GM18909 (cell line): ENCODE measurements around the gene SEC16B.
"Not testable (repeated sequence)": the region's sequence is repeated elsewhere in the genome, so short reads cannot be mapped to it uniquely, and the experiment has no call there.

Experiments
- ATAC-seq: cut with Tn5 transposase; IDR thresholded peaks from one replicate; pipeline ENCODE4 v1.9.1; 2021; ENCODE audit warnings: mild to moderate bottlenecking; ENCODE audit not compliant: unreplicated experiment, poor library complexity

Gene SEC16B

DNA sequence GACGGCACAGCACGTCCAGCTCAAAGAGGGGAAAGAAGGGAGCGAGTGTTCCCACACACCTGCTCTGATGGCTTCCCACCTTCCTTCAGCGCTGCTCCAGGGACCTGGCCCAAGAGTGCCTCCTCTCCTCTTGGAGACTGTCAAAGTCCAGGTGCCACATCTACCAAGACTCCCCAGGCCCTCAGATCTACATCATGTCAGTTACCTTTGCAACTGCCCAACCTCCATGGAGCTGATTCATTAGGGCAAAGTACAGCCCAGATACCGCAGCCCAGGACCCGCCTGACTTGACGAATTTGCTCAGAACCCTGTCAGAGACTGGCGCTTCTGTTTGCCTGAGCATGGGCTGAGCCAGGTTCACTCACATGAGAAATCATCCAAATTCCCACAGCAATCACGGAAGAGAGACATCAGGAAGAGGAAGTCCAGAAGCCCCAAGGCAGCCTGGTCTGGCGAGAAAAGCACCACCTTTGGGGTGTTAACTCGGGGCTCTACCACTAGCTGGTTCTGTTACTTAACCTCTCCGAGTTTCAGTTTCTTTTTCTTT, at the start of gene SEC16B:
SEC16B (minus strand) TSS at position 234 of the 547 bp plus-strand sequence. CDS start 2,077 bp downstream, outside the sequence.
- no peak for ATAC-seq

GRCh38 chr1:178019622-178020021, 49.8 kb upstream of the SEC16B start:
- ATAC-seq = no peak

DNA sequence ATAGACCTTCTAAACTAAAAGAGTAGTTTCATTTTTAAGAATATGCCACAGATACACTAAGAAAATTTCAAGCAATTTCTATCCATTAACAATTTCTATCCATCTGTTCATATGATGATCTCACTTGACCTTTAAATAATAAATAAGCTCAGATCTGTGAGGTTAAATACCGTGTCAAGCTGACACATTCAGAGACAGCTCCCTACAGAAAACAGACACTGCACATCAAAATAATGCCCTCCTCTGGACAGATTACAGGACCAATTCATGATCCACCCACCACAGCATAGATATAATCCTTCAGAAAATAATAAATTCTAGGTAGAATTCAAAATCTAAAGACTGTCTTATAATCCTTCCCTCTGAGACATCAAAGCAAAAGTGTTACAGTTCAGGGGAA, 49.4 kb upstream of the SEC16B start:
- no peak for ATAC-seq

- ATAC-seq = no peak
These were observed 47.7 kb upstream of the SEC16B start for GRCh38 chr1:178017517-178017916.

GRCh38 chr1:178011864-178012503, 42.1 kb upstream of the SEC16B start:
- ATAC-seq = no peak

DNA sequence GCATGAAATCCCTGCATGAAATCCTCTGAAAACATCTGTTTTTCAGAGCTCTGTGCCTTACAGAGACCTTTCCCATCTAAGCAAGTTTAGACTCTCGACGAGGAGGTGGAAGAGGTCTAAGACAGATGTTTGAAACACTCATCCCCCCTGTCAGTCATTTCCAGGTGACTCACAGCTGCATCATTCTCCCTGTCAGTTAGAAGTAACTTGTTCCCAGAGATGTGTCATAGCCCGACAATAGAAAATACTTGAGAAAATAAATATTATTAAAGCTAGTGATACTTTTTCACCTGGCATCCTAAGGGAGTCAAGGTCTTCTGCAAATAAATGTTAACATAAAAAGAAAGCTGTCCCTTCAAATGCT, 41.6 kb upstream of the SEC16B start:
- ATAC-seq = no peak

GRCh38 chr1:178010674-178011464, 41.0 kb upstream of the SEC16B start:
- ATAC-seq = no peak

GRCh38 chr1:178006043-178006442, 36.2 kb upstream of the SEC16B start:
- no peak for ATAC-seq

DNA sequence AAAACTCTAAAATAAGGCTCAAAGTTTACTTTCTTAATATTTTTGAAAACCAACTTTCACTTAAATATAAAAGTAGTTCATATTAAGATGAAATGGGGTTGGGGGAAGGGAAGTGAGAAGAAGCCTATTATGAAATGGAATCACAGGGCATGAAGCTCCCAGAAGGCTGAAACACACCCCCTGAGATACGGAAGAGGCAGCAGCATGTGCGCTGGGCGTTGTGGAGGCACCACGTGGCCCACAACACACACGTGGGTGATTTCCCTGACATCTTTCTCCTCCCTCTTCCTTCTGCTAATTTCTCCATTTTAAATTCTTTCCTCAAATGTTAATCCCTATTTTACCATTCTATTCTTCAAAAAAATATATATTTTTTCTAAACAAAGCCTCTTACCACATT, 35.6 kb upstream of the SEC16B start:
- no peak for ATAC-seq

DNA sequence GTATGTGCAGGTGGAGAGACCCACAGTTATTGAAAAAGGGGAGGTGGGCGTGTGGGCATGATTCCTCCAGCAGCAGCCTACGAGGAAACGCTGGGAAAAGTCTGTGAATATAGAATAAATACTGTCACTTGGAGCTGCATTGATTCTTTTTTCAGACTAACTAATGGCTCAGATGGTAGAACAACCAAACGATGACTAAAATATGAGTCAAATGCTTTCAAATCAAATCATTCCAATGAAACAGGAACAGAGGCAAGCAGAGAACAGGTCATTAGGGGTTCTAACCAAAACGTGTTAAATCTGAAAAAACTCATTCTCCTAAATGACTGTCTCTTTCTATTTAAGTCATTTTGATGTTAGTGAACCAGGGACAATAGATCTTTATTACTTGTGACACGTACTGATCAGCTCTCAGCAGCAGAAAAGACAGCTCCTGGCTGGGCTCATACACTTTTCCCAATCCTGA, 35.1 kb upstream of the SEC16B start:
- ATAC-seq = no peak

DNA sequence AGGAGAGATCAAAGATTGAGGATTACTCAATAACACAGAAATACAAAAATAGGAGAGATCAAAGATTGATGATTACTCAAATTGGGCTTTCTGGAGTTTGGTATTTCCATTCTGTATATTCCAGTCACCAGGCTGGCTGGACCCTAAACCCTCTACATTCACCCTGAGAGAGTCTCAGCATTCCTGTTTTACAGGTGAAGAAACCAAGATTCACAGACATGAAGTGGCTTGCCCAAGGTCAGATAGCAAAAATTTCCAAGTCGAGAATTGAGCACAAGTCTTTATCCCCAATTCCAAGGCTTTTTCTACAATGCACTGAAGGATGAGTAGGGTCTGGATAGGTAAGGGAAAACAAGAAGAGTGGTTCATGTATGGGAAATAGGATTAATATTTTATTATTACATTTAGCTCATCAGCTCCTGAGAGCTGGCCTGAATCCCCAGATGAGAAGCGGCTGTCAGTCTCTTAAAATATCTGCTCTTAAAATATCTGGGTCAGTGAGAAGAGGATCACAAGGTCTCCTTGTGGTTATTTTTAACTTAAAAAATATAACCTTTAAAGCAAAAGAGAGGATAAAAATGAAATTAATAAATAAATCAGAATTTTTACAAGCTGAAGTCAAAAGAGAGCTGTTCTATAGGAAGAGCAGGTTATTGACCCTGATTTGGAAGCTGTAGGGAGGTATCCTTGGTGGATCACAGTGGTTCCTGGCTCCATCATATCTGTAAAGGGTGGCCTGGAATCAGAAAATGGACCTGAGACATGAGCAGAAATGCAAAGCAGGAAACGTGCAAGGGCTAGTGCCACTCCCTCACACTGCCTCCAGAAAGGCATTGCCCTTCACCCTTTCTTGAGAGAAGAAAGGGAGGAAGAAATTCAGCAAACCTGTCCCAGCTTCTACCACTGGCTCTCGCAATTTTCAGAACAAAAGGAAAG, 29.1 kb upstream of the SEC16B start:
- ATAC-seq = no peak

GRCh38 chr1:177996957-177997356, 27.1 kb upstream of the SEC16B start:
- ATAC-seq = no peak

GRCh38 chr1:177995369-177995768, 25.5 kb upstream of the SEC16B start:
- ATAC-seq = no peak

DNA sequence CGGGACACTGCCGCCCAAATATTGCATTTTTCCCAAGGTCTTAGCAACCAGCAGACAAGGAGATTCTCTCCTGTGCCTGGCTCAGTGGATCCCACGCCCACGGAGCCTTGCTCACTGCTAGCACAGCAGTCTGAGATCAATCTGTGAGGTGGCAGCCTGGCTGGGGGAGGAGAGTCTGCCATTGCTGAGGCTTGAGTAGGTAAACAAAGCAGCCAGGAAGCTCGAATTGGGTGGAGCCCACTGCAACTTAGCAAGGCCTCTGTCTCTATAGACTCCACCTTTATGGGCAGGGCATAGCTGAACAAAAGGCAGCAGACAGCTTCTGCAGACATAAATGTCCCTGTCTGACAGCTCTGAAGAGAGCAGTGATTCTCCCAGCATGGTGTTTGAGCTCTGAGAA, 16.4 kb upstream of the SEC16B start:
- ATAC-seq = not testable (repeated sequence)

- ATAC-seq = no peak
These were observed 14.9 kb upstream of the SEC16B start for GRCh38 chr1:177984761-177985160.

GRCh38 chr1:177984136-177984525, 14.3 kb upstream of the SEC16B start:
- ATAC-seq = no peak

GRCh38 chr1:177983482-177984135, 13.8 kb upstream of the SEC16B start:
- no peak for ATAC-seq

DNA sequence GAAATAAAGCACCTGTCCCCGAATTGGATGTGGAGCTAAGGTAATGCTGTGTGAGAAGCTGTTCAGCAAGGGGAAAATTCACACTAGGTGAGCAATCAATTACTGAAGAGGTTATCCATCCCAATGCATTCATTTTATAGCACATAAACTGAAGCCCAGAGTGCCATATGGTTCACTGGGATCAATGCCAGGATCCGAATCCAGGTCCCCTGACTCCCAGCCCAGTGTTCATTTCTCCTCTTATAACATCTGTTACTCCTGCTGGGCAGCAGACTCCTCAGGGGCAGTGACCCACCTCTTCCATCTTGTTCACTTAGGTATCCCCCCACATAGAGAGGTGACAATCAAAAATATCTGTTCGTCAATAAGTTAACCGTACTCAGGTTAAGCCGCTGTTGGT, 13.2 kb upstream of the SEC16B start:
- ATAC-seq = no peak

- ATAC-seq = no peak
These were observed 11.3 kb upstream of the SEC16B start for GRCh38 chr1:177981200-177981599.

DNA sequence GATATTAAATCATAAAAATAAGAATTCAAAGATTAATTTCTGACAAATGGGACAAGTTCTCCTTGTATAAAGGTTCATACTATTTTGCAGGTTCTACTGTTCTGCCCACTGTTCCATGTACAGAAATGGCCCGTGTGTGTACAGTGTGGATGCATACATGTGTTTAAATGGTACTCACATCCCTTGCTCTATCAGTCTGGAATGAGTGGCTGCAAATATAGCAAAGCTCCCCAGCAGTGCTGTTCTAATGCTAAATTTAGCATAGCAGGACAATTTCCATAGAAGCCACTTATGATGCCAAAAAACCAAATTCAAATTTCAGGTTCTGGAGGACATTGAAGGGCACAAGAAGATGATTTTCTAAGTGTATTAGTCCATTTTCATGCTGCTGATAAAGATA, 9.4 kb upstream of the SEC16B start:
- no peak for ATAC-seq
